ENCODE measurements around the gene FOXN3.

DNA sequence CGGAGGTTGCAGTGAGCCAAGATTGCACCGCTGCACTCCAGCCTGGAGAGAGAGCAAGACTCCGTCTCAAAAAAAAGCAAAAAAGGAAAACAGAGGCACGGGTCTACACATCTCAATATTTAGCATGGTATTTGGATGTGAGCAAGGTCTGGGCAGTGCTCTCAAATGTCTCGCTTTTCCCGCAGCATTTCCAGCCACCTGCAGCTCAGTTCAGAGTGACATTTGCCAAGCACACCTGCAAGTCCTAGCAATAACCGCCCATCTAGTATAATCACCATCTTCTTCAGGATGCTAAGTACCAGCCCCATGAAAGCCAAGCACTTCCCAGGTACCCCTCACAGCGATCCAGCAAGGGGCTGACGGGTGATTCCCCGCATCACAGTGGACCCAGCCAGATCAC, 69.1 kb downstream of the FOXN3 start:
- TF ChIP-seq POLR2AphosphoS5 (IDR thresholded peaks at IDR 0.05; ENCODE audit: low read depth) = no peak
- TF ChIP-seq, protein P1, sequence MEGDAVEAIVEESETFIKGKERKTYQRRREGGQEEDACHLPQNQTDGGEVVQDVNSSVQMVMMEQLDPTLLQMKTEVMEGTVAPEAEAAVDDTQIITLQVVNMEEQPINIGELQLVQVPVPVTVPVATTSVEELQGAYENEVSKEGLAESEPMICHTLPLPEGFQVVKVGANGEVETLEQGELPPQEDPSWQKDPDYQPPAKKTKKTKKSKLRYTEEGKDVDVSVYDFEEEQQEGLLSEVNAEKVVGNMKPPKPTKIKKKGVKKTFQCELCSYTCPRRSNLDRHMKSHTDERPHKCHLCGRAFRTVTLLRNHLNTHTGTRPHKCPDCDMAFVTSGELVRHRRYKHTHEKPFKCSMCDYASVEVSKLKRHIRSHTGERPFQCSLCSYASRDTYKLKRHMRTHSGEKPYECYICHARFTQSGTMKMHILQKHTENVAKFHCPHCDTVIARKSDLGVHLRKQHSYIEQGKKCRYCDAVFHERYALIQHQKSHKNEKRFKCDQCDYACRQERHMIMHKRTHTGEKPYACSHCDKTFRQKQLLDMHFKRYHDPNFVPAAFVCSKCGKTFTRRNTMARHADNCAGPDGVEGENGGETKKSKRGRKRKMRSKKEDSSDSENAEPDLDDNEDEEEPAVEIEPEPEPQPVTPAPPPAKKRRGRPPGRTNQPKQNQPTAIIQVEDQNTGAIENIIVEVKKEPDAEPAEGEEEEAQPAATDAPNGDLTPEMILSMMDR (IDR thresholded peaks at IDR 0.05; ENCODE audit: insufficient read depth, low read length) = no peak

All from HL-60 (cell line).